GM12874 (cell line): ENCODE results near the gene KRT86.

ENCODE experiments used
- CTCF ChIP-seq: IDR thresholded peaks from 2 replicates; pipeline ENCODE4 v1.5.1; 2011; ENCODE audit warnings: low read depth, mild to moderate bottlenecking, control low read depth, low read length, moderate library complexity; ENCODE audit not compliant: insufficient read depth

The KRT86 gene

DNA sequence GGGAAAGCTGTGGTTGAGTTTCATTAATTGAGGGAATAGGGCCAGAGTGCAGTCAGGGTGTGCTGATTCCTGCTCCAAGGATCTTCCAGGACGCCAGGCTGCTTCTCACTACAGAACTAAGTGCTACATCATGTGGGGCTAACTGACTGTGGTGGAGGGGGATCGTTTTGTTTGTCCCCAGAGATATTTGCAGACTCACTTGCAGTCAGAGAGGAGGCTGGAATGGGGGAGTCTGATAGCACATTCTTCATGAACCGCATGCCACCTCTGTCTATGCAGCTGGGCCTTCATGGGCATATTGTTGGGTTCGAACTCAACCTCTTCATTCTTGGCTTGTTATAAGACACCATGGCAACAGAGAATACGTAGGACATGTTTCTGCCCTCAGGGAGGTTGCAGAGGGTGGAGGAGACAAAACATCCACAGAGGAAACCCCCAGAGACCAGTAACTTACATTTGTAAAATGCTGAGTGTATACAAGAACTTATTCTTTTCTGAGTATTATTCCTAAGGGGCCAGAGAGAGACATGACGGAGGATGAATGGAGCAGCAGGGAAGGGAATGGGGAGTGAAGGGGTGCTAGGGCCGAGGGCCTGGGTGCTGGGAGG lies 28.4 kb upstream of the KRT86 start:
- TF ChIP-seq CTCF = no peak

GRCh38 chr12:52246720-52247621 lies 27.5 kb upstream of the KRT86 start:
- no peak for TF ChIP-seq CTCF

DNA sequence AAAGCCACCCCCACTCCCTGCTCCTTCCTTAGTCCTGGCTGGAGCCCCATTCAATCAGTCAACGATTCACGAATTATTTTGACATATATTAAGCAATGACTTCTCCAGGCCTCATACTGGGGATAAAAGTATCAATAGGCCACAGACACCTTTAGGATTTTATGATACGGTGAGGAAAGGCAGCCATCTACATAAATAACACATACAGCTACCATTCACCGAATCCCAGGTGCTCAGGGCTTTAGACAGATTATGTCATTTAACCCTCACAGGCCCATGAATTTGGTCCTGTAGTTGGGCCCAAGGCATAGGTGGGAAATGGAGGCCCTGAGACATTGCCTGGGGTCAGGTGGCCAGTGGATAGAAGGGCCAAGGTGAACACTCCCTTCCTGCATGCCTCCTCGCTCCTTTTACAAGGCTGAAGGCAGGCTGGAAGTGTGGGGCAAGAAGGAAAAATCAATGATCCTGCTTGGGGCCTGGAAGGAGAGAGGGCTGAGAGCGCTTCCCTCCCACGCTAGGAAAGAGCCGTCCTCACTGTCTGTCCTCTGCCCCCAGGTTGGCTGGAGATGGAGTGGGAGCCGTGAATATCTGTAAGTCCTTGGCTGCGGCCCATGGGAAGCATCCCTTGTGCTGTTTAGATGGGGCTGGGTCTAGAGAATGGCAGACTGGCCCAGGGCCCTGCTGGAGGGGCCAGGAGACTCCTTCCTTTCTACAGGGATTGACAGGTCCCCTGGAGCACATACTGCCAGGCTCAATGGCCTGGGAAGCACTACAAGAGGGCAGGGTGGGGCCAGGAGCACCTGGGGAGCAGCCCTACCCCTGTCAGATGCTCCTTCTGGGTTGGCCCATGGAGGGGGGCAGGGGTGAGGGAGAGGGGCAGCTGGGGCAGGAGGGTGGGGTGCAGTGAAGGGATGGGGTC lies 26.6 kb upstream of the KRT86 start:
- no peak for TF ChIP-seq CTCF

DNA sequence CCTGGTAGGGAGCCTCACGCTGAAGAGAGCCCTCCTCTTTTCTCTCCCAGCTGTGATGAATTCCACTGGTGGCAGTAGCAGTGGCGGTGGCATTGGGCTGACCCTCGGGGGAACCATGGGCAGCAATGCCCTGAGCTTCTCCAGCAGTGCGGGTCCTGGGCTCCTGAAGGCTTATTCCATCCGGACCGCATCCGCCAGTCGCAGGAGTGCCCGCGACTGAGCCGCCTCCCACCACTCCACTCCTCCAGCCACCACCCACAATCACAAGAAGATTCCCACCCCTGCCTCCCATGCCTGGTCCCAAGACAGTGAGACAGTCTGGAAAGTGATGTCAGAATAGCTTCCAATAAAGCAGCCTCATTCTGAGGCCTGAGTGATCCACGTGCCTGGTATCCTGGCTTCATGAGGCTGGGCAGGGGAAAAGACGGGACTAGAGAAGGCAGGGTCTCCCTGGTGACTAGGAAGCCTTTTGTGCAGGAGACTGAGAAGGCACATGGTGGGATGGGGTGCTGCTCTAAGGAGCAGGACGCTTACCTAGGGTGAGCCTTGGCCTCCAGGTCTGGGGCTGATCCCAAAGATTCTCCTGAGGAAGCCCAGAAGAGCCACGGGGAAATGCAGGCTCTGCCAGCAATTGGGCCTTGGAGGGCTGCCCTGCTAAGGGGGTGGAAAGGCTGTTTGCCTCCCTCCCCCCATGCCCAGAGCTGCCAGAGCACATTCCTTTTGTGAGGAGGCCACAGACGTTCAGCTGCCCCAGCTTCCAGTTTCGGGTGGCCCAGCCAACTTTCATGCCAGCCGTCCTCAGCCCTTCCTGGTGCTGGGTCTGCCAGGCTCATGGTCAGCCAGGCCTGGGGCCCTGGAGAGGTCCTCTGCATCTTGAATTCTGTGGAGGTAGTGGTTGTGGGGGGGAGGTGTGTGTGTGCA lies 25.6 kb upstream of the KRT86 start:
- no peak for TF ChIP-seq CTCF

DNA sequence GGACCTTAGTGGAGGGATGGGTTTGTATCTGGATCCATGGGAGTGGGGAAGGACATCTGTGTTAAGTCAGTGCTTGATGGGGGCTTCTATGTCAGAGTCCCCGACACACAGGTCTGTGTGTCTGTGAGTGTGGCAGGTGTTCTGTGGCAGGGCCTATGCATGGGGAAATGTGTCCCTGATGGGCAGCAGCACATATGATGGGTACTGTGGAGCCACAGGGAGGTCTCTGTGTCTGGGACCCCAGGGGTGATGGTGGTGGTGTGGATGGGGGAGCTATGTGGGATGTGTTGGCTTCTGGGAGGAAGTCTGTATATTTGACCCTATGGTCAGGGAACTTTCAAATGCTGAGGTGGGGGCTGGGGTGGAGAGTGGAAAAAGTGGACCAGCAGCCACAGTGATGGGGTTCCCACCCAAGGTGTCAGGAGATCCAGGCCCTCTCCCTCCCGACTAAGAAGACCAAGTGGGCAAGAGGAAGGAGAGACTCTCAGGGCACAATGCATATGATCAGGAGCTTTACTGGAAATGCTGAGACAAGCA lies 24.9 kb upstream of the KRT86 start:
- TF ChIP-seq CTCF = no peak

GRCh38 chr12:52250048-52250990 lies 24.1 kb upstream of the KRT86 start:
- 0 out of 2 replicates have a peak, but pooled peaks have one; percentile 7 for TF ChIP-seq CTCF
